Neutrophil (primary cell): ENCODE measurements around the gene GNPTG.

Experiments used
- H3K27ac ChIP-seq: fragments of 200-600 bp; sonication (generic); 2 replicates; pipeline ENCODE4 v1.5.1; 2016; ENCODE audit warnings: mild to moderate bottlenecking, moderate library complexity
- H3K27me3 ChIP-seq: fragments of 200-600 bp; sonication (generic); 2 replicates; pipeline ENCODE4 v1.6.0; 2016; ENCODE audit warnings: mild to moderate bottlenecking
- H3K36me3 ChIP-seq: fragments of 200-600 bp; sonication (generic); 2 replicates; pipeline ENCODE4 v1.5.1; 2017
- H3K4me1 ChIP-seq, 2 experiments: fragments of 200-600 bp in 1 of 2; sonication (generic) in 1 of 2; 1 replicate in 1 of 2; 2 replicates in 1 of 2; pipeline versions ENCODE4 v1.5.1 to v1.6.1; 2013 to 2016; ENCODE audit warnings: low read depth in 1 of 2, low read length in 1 of 2, mild to moderate bottlenecking in 1 of 2, moderate library complexity in 1 of 2; ENCODE audit not compliant: control insufficient read depth in 1 of 2, insufficient read depth in 1 of 2
- H3K4me3 ChIP-seq, 2 experiments: fragments of 200-600 bp in 1 of 2; sonication (generic) in 1 of 2; 1 replicate in 1 of 2; 2 replicates in 1 of 2; pipeline ENCODE4 v1.5.1; 2013 to 2016; ENCODE audit warnings: low read depth in 1 of 2, low read length in 1 of 2, mild to moderate bottlenecking in 1 of 2, moderate library complexity in 1 of 2
- H3K9me3 ChIP-seq: fragments of 200-600 bp; sonication (generic); 2 replicates; pipeline ENCODE4 v1.5.1; 2016
- TF ChIP-seq, protein P1 (sequence below): fragments of 200-600 bp; sonication (generic); IDR thresholded peaks from 2 replicates; pipeline ENCODE4 v1.5.1; 2016; ENCODE audit warnings: antibody characterized with exemption

Gene GNPTG

GRCh38 chr16:1379304-1380076 lies 27.8 kb downstream of the GNPTG start:
- peaks cover 87% of the 10 kb centered on the region for H3K36me3 ChIP-seq

GRCh38 chr16:1380195-1380594 lies 28.5 kb downstream of the GNPTG start:
- TF ChIP-seq, protein P1, sequence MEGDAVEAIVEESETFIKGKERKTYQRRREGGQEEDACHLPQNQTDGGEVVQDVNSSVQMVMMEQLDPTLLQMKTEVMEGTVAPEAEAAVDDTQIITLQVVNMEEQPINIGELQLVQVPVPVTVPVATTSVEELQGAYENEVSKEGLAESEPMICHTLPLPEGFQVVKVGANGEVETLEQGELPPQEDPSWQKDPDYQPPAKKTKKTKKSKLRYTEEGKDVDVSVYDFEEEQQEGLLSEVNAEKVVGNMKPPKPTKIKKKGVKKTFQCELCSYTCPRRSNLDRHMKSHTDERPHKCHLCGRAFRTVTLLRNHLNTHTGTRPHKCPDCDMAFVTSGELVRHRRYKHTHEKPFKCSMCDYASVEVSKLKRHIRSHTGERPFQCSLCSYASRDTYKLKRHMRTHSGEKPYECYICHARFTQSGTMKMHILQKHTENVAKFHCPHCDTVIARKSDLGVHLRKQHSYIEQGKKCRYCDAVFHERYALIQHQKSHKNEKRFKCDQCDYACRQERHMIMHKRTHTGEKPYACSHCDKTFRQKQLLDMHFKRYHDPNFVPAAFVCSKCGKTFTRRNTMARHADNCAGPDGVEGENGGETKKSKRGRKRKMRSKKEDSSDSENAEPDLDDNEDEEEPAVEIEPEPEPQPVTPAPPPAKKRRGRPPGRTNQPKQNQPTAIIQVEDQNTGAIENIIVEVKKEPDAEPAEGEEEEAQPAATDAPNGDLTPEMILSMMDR, result no peak
- H3K4me1 ChIP-seq, result peaks cover 8 to 21% of the 10 kb centered on the region in 2 experiments
- H3K27ac ChIP-seq, result no peak overlapping the region
- H3K27me3 ChIP-seq, result peaks cover 16% of the 10 kb centered on the region
- H3K4me3 ChIP-seq, result peak overlapping the region in 1 of 2 experiments; percentile 65
- no peaks in the 10 kb centered on the region for H3K9me3 ChIP-seq
- peaks cover 87% of the 10 kb centered on the region for H3K36me3 ChIP-seq

More at GRCh38 chr16:1379304-1380076, 27.8 kb downstream of the GNPTG start:
- Histone ChIP-seq H3K4me3 (peak overlapping the region; percentile 40 to 65), H3K27ac (peak overlapping the region; percentile 56), H3K27me3 (peaks cover 16% of the 10 kb centered on the region), H3K4me1 (peaks cover 8 to 21% of the 10 kb centered on the region in 2 experiments), H3K9me3 (no peaks in the 10 kb centered on the region)
- TF ChIP-seq, protein P1, result no peak

GRCh38 chr16:1381612-1382406 lies 30.1 kb downstream of the GNPTG start:
- Histone ChIP-seq H3K4me1 (peaks cover 8 to 21% of the 10 kb centered on the region in 2 experiments), H3K9me3 (no peaks in the 10 kb centered on the region), H3K36me3 (peaks cover 87% of the 10 kb centered on the region), H3K4me3 (no peak overlapping the region), H3K27me3 (peaks cover 16% of the 10 kb centered on the region), H3K27ac (no peak overlapping the region)
- TF ChIP-seq, protein P1, result no peak

- H3K9me3 ChIP-seq, result no peaks in the 10 kb centered on the region
- peaks cover 16% of the 10 kb centered on the region for H3K27me3 ChIP-seq
- H3K4me1 ChIP-seq, result peaks cover 5 to 17% of the 10 kb centered on the region in 2 experiments
- H3K27ac ChIP-seq, result no peak overlapping the region
- H3K4me3 ChIP-seq, result no peak overlapping the region
- TF ChIP-seq, protein P1, result no peak
- H3K36me3 ChIP-seq, result peaks cover 90% of the 10 kb centered on the region
Observed at GRCh38 chr16:1383556-1383955, 31.8 kb downstream of the GNPTG start.

DNA sequence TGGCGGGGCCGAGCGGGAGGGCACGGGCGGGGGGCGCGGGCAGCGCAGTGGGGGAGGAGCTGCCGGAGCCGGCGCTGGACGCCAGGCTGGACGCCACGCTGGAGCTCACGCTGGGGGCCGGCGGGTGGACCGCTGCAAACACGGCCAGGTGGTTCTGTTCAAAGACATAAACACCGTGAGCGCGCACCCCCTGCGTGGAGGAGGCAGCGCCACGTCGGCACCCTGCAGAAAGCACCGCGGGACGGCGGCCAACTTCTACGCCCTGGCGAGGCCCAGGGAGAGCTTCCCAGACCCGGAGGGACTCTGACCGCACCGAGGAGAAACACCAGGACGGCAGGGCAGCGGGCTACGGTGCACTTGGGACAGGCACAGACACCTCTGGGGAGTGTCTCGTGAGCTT lies 33.5 kb downstream of the GNPTG start:
- peaks cover 1% of the 10 kb centered on the region for H3K27me3 ChIP-seq
- TF ChIP-seq, protein P1, result no peak
- peaks cover 0 to under 1% of the 10 kb centered on the region in 2 experiments for H3K4me1 ChIP-seq
- peaks cover 98% of the 10 kb centered on the region for H3K36me3 ChIP-seq
- H3K9me3 ChIP-seq, result no peaks in the 10 kb centered on the region
- no peak overlapping the region for H3K27ac ChIP-seq
- H3K4me3 ChIP-seq, result no peak overlapping the region
